BJ (cell line): ENCODE measurements around the gene PNRC1. TPM values are rescaled to one million over a fixed set of nuclear protein-coding genes. Genes with fewer than 3 reads are reported as not detected.

ENCODE experiments used
- CTCF ChIA-PET: fragments of 350-600 bp; formaldehyde crosslinking; extraction: SDS; loops from one replicate; lab custom pipeline; 2021; ENCODE audit warnings: antibody characterized with exemption, inconsistent platforms; lab: Yijun Ruan, JAX
- POLR2A ChIA-PET: fragments of 300-600 bp; sonication (Branson Sonifier 250); formaldehyde crosslinking; extraction: SDS; loops from one replicate; lab custom pipeline; 2021; ENCODE audit warnings: antibody characterized with exemption; lab: Charles Lee
- DNase-seq: peaks from one replicate; pipeline ENCODE4 v3.0.0-alpha.2; 2011; ENCODE audit warnings: low read depth
- H3K27me3 ChIP-seq: 2 replicates; pipeline ENCODE4 v1.6.0; 2011; ENCODE audit warnings: low read length; ENCODE audit not compliant: control insufficient read depth, insufficient read depth
- H3K36me3 ChIP-seq: 2 replicates; pipeline ENCODE4 v1.5.1; 2011; ENCODE audit warnings: low read length; ENCODE audit not compliant: control insufficient read depth, insufficient read depth
- H3K4me3 ChIP-seq: 2 replicates; pipeline ENCODE4 v1.5.1; 2011; ENCODE audit warnings: low read depth, mild to moderate bottlenecking, control low read depth, low read length
- polyA plus RNA-seq: library from polyadenylated mRNA; depleted of rRNA; stranded (reverse); fragments of >200 nt; gene quantifications from 2 replicates; pipeline ENCODE4 v1.2.3, GENCODE V29; 2011
- TF ChIP-seq, protein P1 (sequence below): IDR thresholded peaks from 2 replicates; pipeline ENCODE4 v1.5.1; 2011; ENCODE audit warnings: low read depth, mild to moderate bottlenecking, control low read depth, inconsistent platforms, low read length, moderate library complexity; ENCODE audit not compliant: insufficient read depth

PNRC1 gene
- polyA plus RNA-seq, 1 experiment, result 5.6 TPM

DNA sequence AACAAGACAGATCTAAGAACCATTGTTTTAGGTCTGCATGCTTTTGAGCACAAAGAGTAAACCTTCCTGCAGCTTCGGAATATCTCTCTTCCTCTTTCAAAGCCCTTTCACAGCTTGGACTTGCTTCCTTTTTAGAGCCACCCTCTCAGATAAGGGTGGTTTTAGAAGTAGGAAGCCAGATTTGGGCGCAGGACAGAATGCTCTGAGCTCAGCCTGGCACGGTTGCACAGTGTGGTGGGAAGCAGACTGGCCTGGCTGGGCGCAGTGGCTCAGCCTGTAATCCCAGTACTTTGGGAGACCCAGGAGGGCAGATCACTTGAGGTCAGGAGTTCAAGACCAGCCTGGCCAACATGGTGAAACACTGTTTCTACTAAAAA is 35.6 kb upstream of the PNRC1 start:
- POLR2A ChIA-PET, result no interaction called here
- no peaks in the 10 kb centered on the region for H3K27me3 ChIP-seq
- CTCF ChIA-PET, result interaction anchor here (0.6 kb wide), 1 partner anchor 198 kb away, joined by 3 read pairs; no protein-coding TSS in a partner anchor
- H3K4me3 ChIP-seq, result no peak overlapping the region
- DNase-seq, result no peak
- H3K36me3 ChIP-seq, result no peaks in the 10 kb centered on the region
- TF ChIP-seq, protein P1, sequence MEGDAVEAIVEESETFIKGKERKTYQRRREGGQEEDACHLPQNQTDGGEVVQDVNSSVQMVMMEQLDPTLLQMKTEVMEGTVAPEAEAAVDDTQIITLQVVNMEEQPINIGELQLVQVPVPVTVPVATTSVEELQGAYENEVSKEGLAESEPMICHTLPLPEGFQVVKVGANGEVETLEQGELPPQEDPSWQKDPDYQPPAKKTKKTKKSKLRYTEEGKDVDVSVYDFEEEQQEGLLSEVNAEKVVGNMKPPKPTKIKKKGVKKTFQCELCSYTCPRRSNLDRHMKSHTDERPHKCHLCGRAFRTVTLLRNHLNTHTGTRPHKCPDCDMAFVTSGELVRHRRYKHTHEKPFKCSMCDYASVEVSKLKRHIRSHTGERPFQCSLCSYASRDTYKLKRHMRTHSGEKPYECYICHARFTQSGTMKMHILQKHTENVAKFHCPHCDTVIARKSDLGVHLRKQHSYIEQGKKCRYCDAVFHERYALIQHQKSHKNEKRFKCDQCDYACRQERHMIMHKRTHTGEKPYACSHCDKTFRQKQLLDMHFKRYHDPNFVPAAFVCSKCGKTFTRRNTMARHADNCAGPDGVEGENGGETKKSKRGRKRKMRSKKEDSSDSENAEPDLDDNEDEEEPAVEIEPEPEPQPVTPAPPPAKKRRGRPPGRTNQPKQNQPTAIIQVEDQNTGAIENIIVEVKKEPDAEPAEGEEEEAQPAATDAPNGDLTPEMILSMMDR, result no peak

GRCh38 chr6:89045576-89045975 is 35.0 kb upstream of the PNRC1 start:
- Histone ChIP-seq H3K27me3 (no peaks in the 10 kb centered on the region), H3K4me3 (no peak overlapping the region), H3K36me3 (no peaks in the 10 kb centered on the region)
- DNase-seq, result no peak
- POLR2A ChIA-PET, result no interaction called here
- TF ChIP-seq, protein P1, result no peak
- CTCF ChIA-PET, result interaction anchor here (0.6 kb wide), 1 partner anchor 198 kb away, joined by 3 read pairs; no protein-coding TSS in a partner anchor

DNA sequence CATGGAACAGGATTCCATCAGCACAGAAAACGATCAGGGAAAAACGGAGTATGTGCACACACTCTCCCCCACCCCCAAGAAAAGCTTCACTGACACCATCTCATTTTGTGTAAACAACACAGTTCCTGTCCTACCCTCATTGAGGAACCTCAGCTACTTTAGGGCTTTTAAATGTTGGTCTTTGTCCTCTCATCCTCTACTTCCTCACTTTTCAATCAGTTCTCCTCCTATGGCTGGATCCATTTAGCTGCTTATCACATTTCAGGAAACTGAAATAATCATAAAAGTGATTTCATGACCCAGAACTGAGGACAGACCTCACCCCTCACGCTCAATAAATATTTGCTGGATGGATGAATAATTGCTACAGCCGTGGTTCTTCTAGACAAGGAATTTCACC is 33.1 kb upstream of the PNRC1 start:
- H3K4me3 ChIP-seq, result no peak overlapping the region
- ChIA-PET POLR2A (interaction anchor here (0.6 kb wide), 1 partner anchor 1458 kb away, joined by 3 read pairs; the partner anchor contains the start of gene RARS2), CTCF (interaction anchor here (0.7 kb wide), 1 partner anchor 27 kb away, joined by 3 read pairs; no protein-coding TSS in a partner anchor)
- no peaks in the 10 kb centered on the region for H3K27me3 ChIP-seq
- TF ChIP-seq, protein P1, result no peak
- no peaks in the 10 kb centered on the region for H3K36me3 ChIP-seq
- DNase-seq, result no peak

DNA sequence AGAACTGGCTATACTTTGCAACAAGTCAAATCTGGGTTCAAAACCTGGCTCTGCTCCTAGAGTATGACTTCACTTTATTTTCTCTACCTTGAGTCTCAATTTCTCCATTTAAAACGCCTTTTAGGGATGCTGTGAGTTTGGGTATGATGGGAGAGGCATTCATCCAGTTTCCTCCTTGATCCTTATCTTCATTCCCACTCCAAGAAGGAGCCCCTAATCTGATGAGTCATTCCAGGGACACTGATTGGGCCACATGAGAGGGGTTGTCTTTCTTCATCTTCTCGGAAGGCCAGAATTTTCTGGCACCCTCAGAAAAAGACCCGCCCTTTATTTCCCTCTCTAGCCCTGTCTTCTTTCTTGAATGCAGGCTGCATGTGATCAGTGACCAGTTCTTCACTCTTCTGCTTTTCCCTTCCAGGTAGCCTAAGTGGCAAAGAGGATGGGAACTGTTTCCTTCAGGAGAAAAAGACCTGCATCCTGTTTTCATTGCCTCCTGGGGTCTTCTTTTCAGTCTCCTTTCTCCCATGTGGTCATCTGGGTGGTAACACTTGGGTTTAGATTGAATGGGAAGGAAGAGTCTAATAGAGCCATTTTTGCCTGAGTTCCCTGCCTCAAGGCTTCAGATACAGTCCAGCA is 32.1 kb upstream of the PNRC1 start:
- ChIA-PET POLR2A (no interaction called here), CTCF (no interaction called here)
- no peak overlapping the region for H3K4me3 ChIP-seq
- no peaks in the 10 kb centered on the region for H3K27me3 ChIP-seq
- DNase-seq, result no peak
- H3K36me3 ChIP-seq, result no peaks in the 10 kb centered on the region
- TF ChIP-seq, protein P1, result no peak

- POLR2A ChIA-PET, result no interaction called here
- TF ChIP-seq, protein P1, result no peak
Observed at GRCh38 chr6:89048985-89049384, 31.6 kb upstream of the PNRC1 start.

More at GRCh38 chr6:89048985-89049384, 31.6 kb upstream of the PNRC1 start:
- Histone ChIP-seq H3K36me3 (no peaks in the 10 kb centered on the region), H3K4me3 (no peak overlapping the region), H3K27me3 (no peaks in the 10 kb centered on the region)
- CTCF ChIA-PET, result no interaction called here
- DNase-seq, result no peak
